Mucosa of descending colon (tissue), 3 donors: Measurements from ENCODE around the gene SCN2A. TPM values are rescaled to one million over a fixed set of nuclear protein-coding genes. Genes with fewer than 3 reads are reported as not detected.

Experiments
- ATAC-seq: fragments of 200-7000 bp; cut with Tn5 transposase; one replicate; pipeline ENCODE4 v1.9.1; 2020; ENCODE audit warnings: mild to moderate bottlenecking, moderate library complexity
- DNase-seq, 3 donors: peaks; one replicate each; pipeline ENCODE4 v3.0.0-alpha.2; 2020
- H3K36me3 ChIP-seq: fragments of 200-600 bp; one replicate; pipeline ENCODE4 v1.8.0; 2021; ENCODE audit warnings: low read depth, mild to moderate bottlenecking
- H3K4me1 ChIP-seq: fragments of 200-600 bp; one replicate; pipeline ENCODE4 v1.8.0; 2021; ENCODE audit warnings: low read depth, mild to moderate bottlenecking
- H3K4me3 ChIP-seq: fragments of 200-600 bp; one replicate; pipeline ENCODE4 v1.8.0; 2021; ENCODE audit warnings: mild to moderate bottlenecking
- H3K9me3 ChIP-seq: fragments of 200-600 bp; one replicate; pipeline ENCODE4 v1.8.0; 2021; ENCODE audit warnings: mild to moderate bottlenecking
- CTCF ChIP-seq: fragments of 200-600 bp; IDR thresholded peaks from one replicate; pipeline ENCODE4 v1.8.0; 2022; ENCODE audit warnings: antibody characterized with exemption, mild to moderate bottlenecking
- intact Hi-C, 2 donors: fragments of 100-400 bp; cut with DNase I in 1 of 2; cut with micrococcal nuclease in 1 of 2; formaldehyde crosslinking; loops; one replicate each; pipeline versions ENCODE4 v1.11.0 to v1.11.1; 2022; cut with DNase I, micrococcal nuclease
- total RNA-seq, 3 donors: library from RNA; stranded (reverse); fragmentation: NEBNext Ultra II Directional in 2 of 3; extraction: Animal tissue kit (Norgen Biotek cat#: 25700) in 2 of 3; gene quantifications; one replicate each; pipeline versions ENCODE4 v1.2.1 to v1.2.4, GENCODE V29; 2021 to 2023
- donor health status: DM: no; HTN: no; CAD: no; lungs with moderate emphysema.
- donor health status: DM: no; HTN: no; CAD: no.
- donor health status: DM: no; HTN: yes; CAD: no.

Gene SCN2A
- total RNA-seq, 3 donors from 2014 or later, result 0.23 to 1.3 TPM; not detected in 1

GRCh38 chr2:165427686-165428085 lies 188.5 kb downstream of the SCN2A start:
- ATAC-seq (no peak), DNase-seq (peak in 1 of 3 donors; percentile 27)
- Histone ChIP-seq H3K36me3 (no peaks in the 10 kb centered on the region), H3K4me1 (no peaks in the 10 kb centered on the region), H3K4me3 (no peak overlapping the region), H3K9me3 (no peaks in the 10 kb centered on the region)
- TF ChIP-seq CTCF, result no peak
- intact Hi-C loops, result no loop called here

GRCh38 chr2:165428926-165429325 lies 189.7 kb downstream of the SCN2A start:
- TF ChIP-seq CTCF, result no peak
- intact Hi-C loops, result no loop called here
- H3K4me1 ChIP-seq, result no peaks in the 10 kb centered on the region
- ATAC-seq (no peak), DNase-seq (no peak)
- H3K4me3 ChIP-seq, result no peak overlapping the region
- H3K9me3 ChIP-seq, result no peaks in the 10 kb centered on the region
- H3K36me3 ChIP-seq, result no peaks in the 10 kb centered on the region

GRCh38 chr2:165431014-165431413 lies 191.8 kb downstream of the SCN2A start:
- DNase-seq (no peak), ATAC-seq (no peak)
- no peaks in the 10 kb centered on the region for H3K9me3 ChIP-seq
- TF ChIP-seq CTCF, result no peak
- intact Hi-C loops, result no loop called here
- no peak overlapping the region for H3K4me3 ChIP-seq
- no peaks in the 10 kb centered on the region for H3K36me3 ChIP-seq
- no peaks in the 10 kb centered on the region for H3K4me1 ChIP-seq

- ATAC-seq (no peak), DNase-seq (no peak)
- Histone ChIP-seq H3K4me3 (no peak overlapping the region), H3K9me3 (no peaks in the 10 kb centered on the region), H3K36me3 (no peaks in the 10 kb centered on the region), H3K4me1 (no peaks in the 10 kb centered on the region)
- no peak for TF ChIP-seq CTCF
- intact Hi-C loops, result no loop called here
These were observed 193.2 kb downstream of the SCN2A start for GRCh38 chr2:165432234-165432966.

- Histone ChIP-seq H3K9me3 (no peaks in the 10 kb centered on the region), H3K4me3 (no peak overlapping the region), H3K4me1 (no peaks in the 10 kb centered on the region), H3K36me3 (no peaks in the 10 kb centered on the region)
- DNase-seq (no peak), ATAC-seq (no peak)
- TF ChIP-seq CTCF, result no peak
- intact Hi-C loops, result no loop called here
These were observed 195.8 kb downstream of the SCN2A start for GRCh38 chr2:165434865-165435496.
